Hepatocyte (in vitro differentiated cells): Measurements from ENCODE around the gene OPA3.

Experiments used
- EZH2phosphoT487 ChIP-seq: fragments of 200-600 bp; sonication (generic); IDR thresholded peaks from one replicate; pipeline ENCODE4 v1.6.1; 2018; ENCODE audit warnings: antibody characterized with exemption, mild to moderate bottlenecking, low read depth, moderate library complexity; ENCODE audit not compliant: unreplicated experiment, severe bottlenecking
- TF ChIP-seq, protein P1 (sequence below): fragments of 200-600 bp; sonication (generic); IDR thresholded peaks from 2 replicates; pipeline ENCODE4 v1.5.1; 2016; ENCODE audit warnings: antibody characterized with exemption, mild to moderate bottlenecking; ENCODE audit not compliant: poor library complexity

DNA sequence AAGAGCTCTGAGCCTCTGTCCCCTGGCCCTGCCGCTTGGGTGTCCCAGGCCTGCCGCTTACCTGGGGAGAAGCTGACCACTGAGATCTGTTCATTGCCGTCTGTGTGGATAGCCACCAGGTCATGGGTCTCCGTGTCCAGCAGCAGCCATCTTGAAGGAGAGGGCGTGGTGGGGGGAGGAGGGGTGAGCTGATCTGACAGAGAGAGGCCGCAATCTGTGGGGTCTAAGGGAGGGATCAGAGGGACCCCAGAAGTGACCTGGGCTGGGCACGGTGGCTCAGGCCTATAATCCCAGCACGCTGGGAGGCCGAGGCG, 32.1 kb upstream of the OPA3 start:
- TF ChIP-seq, protein P1, sequence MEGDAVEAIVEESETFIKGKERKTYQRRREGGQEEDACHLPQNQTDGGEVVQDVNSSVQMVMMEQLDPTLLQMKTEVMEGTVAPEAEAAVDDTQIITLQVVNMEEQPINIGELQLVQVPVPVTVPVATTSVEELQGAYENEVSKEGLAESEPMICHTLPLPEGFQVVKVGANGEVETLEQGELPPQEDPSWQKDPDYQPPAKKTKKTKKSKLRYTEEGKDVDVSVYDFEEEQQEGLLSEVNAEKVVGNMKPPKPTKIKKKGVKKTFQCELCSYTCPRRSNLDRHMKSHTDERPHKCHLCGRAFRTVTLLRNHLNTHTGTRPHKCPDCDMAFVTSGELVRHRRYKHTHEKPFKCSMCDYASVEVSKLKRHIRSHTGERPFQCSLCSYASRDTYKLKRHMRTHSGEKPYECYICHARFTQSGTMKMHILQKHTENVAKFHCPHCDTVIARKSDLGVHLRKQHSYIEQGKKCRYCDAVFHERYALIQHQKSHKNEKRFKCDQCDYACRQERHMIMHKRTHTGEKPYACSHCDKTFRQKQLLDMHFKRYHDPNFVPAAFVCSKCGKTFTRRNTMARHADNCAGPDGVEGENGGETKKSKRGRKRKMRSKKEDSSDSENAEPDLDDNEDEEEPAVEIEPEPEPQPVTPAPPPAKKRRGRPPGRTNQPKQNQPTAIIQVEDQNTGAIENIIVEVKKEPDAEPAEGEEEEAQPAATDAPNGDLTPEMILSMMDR = no peak
- no peak for TF ChIP-seq EZH2phosphoT487
